Activated CD4-positive, alpha-beta T cell treated with anti-CD3 and anti-CD28 coated beads, Interleukin-2, amount 50 U/mL, for 48 hours (primary cell): ENCODE results near the gene DAAM1.

ENCODE experiments used
- DNase-seq, 2 experiments: peaks; one replicate each; pipeline ENCODE4 v3.0.0-alpha.2; 2020

Gene DAAM1

GRCh38 chr14:59261334-59261733, 72.9 kb downstream of the DAAM1 start:
- DNase-seq, result no peak

DNA sequence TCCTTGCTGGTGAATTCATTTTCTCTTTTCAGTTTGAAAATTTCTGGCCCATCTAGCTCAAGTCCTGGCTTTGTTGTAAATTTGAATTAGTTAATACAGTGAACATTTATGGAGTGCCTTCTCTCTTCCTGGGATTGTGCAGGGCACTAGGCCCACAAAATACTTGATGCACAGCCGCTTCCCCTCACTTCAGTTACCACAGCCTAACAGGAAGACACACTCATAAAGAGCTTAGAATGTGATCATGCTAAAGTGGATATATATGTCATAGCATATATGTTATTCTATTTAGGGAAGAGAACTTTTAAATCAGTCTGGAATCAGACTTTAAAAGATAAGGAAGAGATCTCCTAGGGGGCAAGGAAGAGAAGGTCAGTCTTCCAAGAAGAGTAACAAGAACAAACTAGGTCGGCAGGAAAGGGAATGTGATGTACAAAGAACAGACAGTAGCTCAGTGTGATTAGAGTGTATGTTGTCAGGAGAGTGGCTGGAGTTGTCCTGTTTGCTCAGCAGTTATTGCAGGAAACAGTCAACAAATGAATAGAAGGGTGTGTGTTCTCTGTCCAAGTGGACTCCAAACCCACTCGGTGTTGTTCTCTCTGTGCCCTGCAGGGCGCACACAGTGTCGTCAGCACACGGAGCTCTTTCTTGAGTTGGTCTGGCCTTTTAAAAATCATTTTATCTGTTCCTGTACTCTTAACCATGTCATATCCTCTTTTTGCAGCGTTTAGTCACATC, 74.4 kb downstream of the DAAM1 start:
- DNase-seq, result no peak

DNA sequence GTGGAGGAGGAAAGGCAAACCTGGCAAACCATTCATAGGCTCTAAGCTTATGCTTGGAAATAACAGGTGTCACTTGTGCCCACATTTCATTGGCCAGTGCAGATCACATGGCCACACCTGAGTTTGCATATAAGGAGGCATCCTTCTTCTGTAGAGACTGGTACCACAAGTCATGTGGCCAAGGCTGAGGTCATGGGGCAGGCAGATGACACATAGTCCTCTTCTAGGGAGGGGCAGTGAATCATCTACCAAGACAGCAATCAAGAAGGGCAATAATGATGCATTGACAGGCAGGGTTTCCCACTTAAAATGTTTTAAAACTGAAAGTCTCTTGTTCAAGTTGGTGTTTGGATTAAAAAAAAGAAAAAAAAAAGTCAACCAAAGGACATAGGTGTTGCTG, 77.3 kb downstream of the DAAM1 start:
- DNase-seq, result peak; percentile 17 to 26

- DNase-seq, result no peak
Measured at GRCh38 chr14:59267046-59267445, 78.6 kb downstream of the DAAM1 start.

- DNase-seq, result no peak
Measured at GRCh38 chr14:59268011-59268410, 79.5 kb downstream of the DAAM1 start.

- DNase-seq, result no peak
Measured at GRCh38 chr14:59268858-59269257, 80.4 kb downstream of the DAAM1 start.

GRCh38 chr14:59269466-59269865, 81.0 kb downstream of the DAAM1 start:
- DNase-seq, result no peak

GRCh38 chr14:59271256-59271655, 82.8 kb downstream of the DAAM1 start:
- no peak for DNase-seq

GRCh38 chr14:59271734-59272133, 83.3 kb downstream of the DAAM1 start:
- DNase-seq, result no peak

GRCh38 chr14:59272633-59273032, 84.2 kb downstream of the DAAM1 start:
- no peak for DNase-seq

- DNase-seq, result no peak
Measured at GRCh38 chr14:59273737-59274136, 85.3 kb downstream of the DAAM1 start.

DNA sequence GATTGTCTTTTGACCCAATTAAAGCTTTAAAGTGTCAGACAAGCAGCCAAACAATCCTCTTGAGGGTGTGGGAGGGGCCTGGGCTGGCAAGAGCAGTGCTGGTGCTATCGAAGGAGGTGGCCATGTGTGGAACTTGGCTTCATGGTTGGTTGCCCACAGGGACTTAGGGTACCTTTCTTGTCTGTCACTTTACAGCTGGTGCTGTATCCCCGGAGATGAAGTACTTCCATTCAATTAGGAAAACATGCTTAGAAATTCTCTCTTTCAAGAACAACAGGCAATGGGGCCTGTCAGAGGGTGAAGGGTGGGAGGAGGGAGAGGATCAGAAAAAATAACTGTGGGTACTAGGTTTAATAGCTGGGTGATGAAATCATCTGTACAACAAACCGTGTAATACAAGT, 86.5 kb downstream of the DAAM1 start:
- DNase-seq, result no peak

DNA sequence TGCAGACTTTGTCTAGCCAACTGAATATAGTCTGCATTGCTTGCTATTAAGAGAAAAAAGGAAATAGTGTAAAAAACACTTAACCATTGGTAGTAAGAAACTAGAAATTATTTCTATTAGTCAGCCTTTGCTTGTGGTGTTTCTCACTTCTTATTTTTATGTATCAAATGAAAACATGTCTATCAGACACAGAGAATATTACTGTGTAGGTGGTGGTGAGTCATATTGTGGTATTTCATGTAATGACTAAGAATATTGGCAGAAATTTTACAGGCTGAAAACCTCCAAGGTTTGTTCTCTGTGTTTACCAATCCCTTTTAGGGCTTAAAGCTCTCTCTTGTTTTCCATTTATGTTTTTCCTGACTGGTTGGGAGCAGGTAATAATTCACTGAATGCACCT, 87.2 kb downstream of the DAAM1 start:
- no peak for DNase-seq

GRCh38 chr14:59276235-59276634, 87.8 kb downstream of the DAAM1 start:
- no peak for DNase-seq

GRCh38 chr14:59277659-59278058, 89.2 kb downstream of the DAAM1 start:
- no peak for DNase-seq

- DNase-seq, result no peak
Measured at GRCh38 chr14:59278111-59278510, 89.6 kb downstream of the DAAM1 start.

GRCh38 chr14:59280961-59281360, 92.5 kb downstream of the DAAM1 start:
- DNase-seq, result no peak

DNA sequence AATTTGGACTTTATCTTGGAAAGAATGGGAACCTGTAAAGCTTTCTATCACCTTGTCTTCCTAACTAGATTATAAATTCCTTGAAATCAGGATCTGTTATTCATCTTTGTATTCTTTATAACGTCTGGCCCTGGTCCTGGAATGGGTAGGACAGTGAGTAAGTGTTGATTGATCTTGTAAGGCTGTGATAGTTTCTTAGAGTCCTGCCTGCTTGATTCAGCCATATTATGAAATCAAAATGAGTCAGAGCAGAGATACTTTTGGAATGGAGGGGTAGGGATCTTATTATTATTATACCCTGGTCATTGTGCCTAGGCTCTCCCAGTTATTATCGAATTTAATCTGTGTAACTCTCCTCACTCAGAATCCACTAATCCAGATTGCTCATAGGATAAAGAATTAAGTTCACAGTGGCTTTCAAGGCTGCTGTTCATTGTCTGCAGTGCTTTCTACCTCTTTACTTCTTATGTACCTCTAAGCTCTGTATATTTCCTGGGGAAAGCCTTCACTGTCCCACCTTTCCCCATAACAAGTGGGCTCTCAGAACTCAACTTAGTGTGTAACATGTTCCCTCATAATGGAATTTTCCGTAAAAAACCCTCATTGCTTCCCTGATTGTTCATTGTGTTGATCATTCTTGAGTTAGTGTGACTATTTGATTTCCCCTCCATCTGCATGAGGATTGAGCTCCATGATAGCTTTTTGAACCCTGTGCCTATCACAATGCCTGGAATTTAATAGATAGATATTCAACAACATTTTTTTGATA, 93.3 kb downstream of the DAAM1 start:
- DNase-seq, result no peak

- DNase-seq, result no peak
Measured at GRCh38 chr14:59282378-59282765, 93.9 kb downstream of the DAAM1 start.

GRCh38 chr14:59283361-59283760, 94.9 kb downstream of the DAAM1 start:
- no peak for DNase-seq

DNA sequence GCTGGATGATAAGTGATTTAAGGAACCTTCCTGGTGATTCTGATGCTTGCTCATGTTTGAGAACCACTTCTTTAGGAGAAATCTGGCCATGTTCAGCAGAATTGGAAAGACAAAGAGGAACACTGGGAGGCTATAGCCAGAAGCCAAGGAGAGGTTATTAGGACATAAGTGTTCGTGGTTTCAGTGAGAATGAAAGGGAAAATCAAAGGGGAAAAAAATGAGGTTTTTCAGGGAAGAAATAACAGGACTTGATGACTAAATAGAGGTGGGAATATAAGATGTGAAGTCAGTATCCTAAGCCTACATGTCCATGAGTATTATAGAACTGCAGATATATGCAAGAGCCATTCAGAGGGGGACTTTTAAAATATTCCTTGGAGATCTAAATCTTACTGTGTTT, 95.6 kb downstream of the DAAM1 start:
- DNase-seq, result no peak

GRCh38 chr14:59292028-59292427, 103.6 kb downstream of the DAAM1 start:
- no peak for DNase-seq

DNA sequence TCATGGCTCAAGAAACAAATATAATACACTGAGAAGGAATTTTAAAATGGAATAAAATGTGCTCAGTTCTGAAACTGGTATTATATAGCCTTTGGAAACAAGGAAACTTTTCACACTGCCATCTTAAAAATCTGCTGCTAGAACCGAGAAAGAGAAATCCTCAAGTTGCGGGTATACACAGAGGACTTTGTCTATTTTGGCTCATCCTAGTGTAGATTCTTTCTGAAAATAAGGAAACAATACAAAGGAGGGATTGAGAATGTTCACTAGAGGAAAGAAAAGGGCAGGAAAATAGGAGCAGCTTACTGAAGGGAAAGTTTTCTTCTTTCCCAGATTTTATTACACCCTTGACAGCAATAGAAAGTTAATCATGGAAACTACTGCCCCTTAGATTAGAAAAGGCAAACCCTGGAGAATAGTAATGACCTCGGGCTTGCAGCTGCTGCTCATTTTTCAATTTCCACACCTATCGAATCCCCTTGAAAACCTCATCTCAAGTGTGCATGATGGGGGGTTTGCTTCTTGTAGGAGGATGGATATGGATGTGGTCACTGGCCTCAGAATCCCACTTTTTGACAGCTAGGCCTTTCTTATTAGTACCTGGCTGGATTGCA, 104.6 kb downstream of the DAAM1 start:
- no peak for DNase-seq
